ENCODE data around the gene HLA-DMB. TPM values are rescaled to one million over a fixed set of nuclear protein-coding genes. Genes with fewer than 3 reads are reported as not detected.

The HLA-DMB gene
- total RNA-seq, 4 donors from 2014 or later: 59.4 to 199 (median 91.6) TPM

DNA sequence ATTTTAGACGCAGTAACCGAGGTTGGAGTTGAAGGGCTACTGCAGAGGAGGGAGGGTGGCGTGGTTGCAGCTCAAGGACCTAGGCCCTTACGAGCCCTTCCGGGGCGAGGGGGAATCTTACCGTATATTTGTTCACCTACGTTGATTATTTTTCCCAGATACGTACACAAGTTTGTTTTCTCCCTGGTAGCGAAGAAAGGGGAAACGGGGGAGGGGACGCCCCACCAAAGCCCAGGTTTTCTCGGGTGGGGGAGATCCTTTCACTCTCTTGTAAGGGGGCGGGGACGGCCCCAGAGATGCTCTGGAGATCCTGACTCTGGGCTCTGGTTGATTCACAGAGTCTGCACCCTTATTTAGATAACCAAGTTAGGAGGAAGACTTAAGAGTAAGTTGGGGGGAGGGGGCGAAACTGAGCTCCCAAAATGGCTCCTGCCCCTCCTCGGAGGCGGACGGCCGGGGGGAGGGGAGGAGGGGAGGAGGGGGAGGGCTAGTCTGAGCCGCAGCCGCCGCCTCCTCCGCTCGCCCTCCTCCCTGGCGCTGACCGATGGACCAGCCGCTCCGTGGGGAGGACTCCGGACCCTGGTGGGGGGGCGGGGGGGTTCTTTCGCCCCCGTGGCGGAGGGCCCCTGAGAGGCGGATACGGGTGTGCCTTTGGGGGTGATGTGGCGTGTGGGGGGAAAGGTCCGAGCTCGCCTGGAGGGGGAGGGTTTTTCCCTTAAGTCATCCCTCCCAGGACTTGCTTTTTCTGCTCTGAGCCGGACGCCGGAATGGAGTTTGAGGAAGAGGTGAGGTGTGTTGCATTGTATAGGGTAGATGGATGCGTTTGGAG, 29.8 kb upstream of the HLA-DMB start:
- H3K27me3 ChIP-seq: no peaks in the 10 kb centered on the region
- H3K27ac ChIP-seq: peak overlapping the region; percentile 96 to 100 (median 100)
- H3K4me1 ChIP-seq: peaks cover 0 to 32% (median 7%) of the 10 kb centered on the region in 4 donors
- peak overlapping the region; percentile 74 to 95 (median 79) for H3K4me3 ChIP-seq
- DNase-seq: peak; percentile 81 to 92 (median 92)
- H3K9me3 ChIP-seq: no peaks in the 10 kb centered on the region
- TF ChIP-seq CTCF (IDR thresholded peaks at IDR 0.05) (no peak), POLR2A (IDR thresholded peaks at IDR 0.05) (peak in 1 of 2 donors; percentile 25)
- H3K36me3 ChIP-seq: peaks cover 0 to 23% (median 0%) of the 10 kb centered on the region in 3 donors

GRCh38 chr6:32969685-32970412, 29.0 kb upstream of the HLA-DMB start:
- Histone ChIP-seq H3K9me3 (no peaks in the 10 kb centered on the region), H3K27ac (peak overlapping the region; percentile 96 to 100 (median 100)), H3K36me3 (peaks cover 0 to 17% (median 0%) of the 10 kb centered on the region in 3 donors), H3K27me3 (no peaks in the 10 kb centered on the region), H3K4me3 (peak overlapping the region; percentile 74 to 95 (median 79)), H3K4me1 (peaks cover 0 to 32% (median 7%) of the 10 kb centered on the region in 4 donors)
- TF ChIP-seq POLR2A (IDR thresholded peaks at IDR 0.05) (peak in 1 of 2 donors; percentile 25), CTCF (IDR thresholded peaks at IDR 0.05) (peak; percentile 16 to 59 (median 56))
- peak; percentile 71 to 89 (median 84) for DNase-seq

DNA sequence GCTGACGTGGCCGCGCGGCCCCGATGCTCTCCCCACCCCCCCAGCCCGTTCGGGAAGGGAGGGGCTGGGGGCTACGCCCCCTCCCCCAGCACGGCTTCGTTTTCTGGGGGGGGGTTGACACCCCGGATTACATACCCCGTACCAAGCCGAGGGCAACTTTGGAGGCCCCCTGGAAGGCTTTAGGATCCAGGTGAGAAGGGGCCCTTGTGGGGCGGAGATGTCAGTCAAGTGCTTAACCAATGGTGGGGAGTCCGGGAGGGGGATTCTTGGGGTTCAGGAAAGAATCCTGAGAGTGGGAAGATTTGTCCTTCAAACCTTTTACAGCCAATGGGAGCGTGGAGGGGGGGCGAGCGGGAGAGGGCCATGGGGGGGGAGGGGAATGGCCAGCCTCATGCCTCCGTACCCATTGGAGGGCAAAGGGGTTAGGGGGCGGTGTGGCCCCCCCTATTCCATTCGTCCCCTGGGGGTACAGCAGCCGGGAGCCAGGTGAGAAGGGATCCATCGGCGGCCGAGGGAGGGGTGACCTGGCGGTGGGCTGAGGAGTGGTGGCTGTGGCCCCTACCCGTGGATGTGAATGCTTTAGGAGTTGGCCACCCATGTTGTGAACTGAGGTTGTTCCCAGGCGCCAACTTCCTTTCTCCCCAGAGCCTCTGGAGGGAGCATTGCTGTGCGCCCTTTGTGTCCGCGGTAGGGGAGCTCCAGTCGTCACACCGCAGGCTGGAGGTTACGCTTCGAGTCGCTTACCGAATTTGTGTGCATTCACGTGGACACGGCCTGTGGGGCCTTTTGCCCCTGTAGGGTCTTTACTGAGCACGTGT, 28.2 kb upstream of the HLA-DMB start:
- peaks cover 0 to 9% (median 0%) of the 10 kb centered on the region in 3 donors for H3K36me3 ChIP-seq
- H3K9me3 ChIP-seq: no peaks in the 10 kb centered on the region
- peak overlapping the region; percentile 74 to 95 (median 79) for H3K4me3 ChIP-seq
- H3K27me3 ChIP-seq: no peaks in the 10 kb centered on the region
- H3K27ac ChIP-seq: peak overlapping the region; percentile 96 to 100 (median 100)
- TF ChIP-seq POLR2A (IDR thresholded peaks at IDR 0.05): peak in 1 of 2 donors; percentile 27
- TF ChIP-seq CTCF (IDR thresholded peaks at IDR 0.05): no peak
- peak; percentile 59 to 87 (median 77) for DNase-seq
- H3K4me1 ChIP-seq: peaks cover 0 to 28% (median 3%) of the 10 kb centered on the region in 4 donors

GRCh38 chr6:32968093-32968866, 27.5 kb upstream of the HLA-DMB start, which contains the start of gene BRD2:
Gene BRD2, plus strand, starts transcription at chr6:32968594. Its CDS starts 4,305 bp downstream, at chr6:32972899.
- Histone ChIP-seq H3K9me3 (no peaks in the 10 kb centered on the region), H3K27ac (peak within 1 kb of the TSS; percentile 96 to 100 (median 100)), H3K4me3 (peak within 1 kb of the TSS; percentile 74 to 95 (median 79)), H3K27me3 (no peaks in the 10 kb centered on the region), H3K36me3 (peaks cover 0 to 9% (median 0%) of the 10 kb centered on the region in 3 donors), H3K4me1 (peaks cover 0 to 28% (median 3%) of the 10 kb centered on the region in 4 donors)
- TF ChIP-seq CTCF (IDR thresholded peaks at IDR 0.05): no peak
- peak; percentile 93 to 96 for TF ChIP-seq POLR2A (IDR thresholded peaks at IDR 0.05)
- peak; percentile 92 to 98 (median 97) for DNase-seq

Measured in Peyer's patch (tissue), 4 donors.